HG03558 (cell line): ENCODE measurements around the gene HIPK3.
"Not testable (repeated sequence)": the region's sequence is repeated elsewhere in the genome, so short reads cannot be mapped to it uniquely, and the experiment has no call there.

ENCODE experiments used
- ATAC-seq: cut with Tn5 transposase; IDR thresholded peaks from one replicate; pipeline ENCODE4 v1.9.1; 2021; ENCODE audit warnings: moderate number of reproducible peaks; ENCODE audit not compliant: unreplicated experiment; ENCODE audit errors: extremely low read depth

Gene HIPK3

GRCh38 chr11:33294224-33294623, 37.0 kb downstream of the HIPK3 start:
- ATAC-seq = no peak

- ATAC-seq = no peak
These were observed 37.6 kb downstream of the HIPK3 start for GRCh38 chr11:33294797-33295196.

- ATAC-seq = no peak
These were observed 39.5 kb downstream of the HIPK3 start for GRCh38 chr11:33296695-33297094.

- no peak for ATAC-seq
These were observed 46.4 kb downstream of the HIPK3 start for GRCh38 chr11:33303541-33303940.

GRCh38 chr11:33306821-33307220, 49.6 kb downstream of the HIPK3 start:
- not testable (repeated sequence) for ATAC-seq

- ATAC-seq = no peak
These were observed 50.8 kb downstream of the HIPK3 start for GRCh38 chr11:33307984-33308383.

- ATAC-seq = no peak
These were observed 51.9 kb downstream of the HIPK3 start for GRCh38 chr11:33309118-33309517.

- no peak for ATAC-seq
These were observed 53.7 kb downstream of the HIPK3 start for GRCh38 chr11:33310720-33311500.

- ATAC-seq = no peak
These were observed 54.5 kb downstream of the HIPK3 start for GRCh38 chr11:33311680-33312079.

GRCh38 chr11:33315822-33316221, 58.6 kb downstream of the HIPK3 start:
- no peak for ATAC-seq

- no peak for ATAC-seq
These were observed 60.5 kb downstream of the HIPK3 start for GRCh38 chr11:33317662-33318061.

- ATAC-seq = no peak
These were observed 63.0 kb downstream of the HIPK3 start for GRCh38 chr11:33320016-33320813.

GRCh38 chr11:33320814-33321330, 63.7 kb downstream of the HIPK3 start:
- no peak for ATAC-seq

GRCh38 chr11:33321422-33321821, 64.2 kb downstream of the HIPK3 start:
- ATAC-seq = no peak

- no peak for ATAC-seq
These were observed 66.2 kb downstream of the HIPK3 start for GRCh38 chr11:33323421-33323820.

GRCh38 chr11:33324302-33324985, 67.3 kb downstream of the HIPK3 start:
- no peak for ATAC-seq

GRCh38 chr11:33325451-33325850, 68.3 kb downstream of the HIPK3 start:
- no peak for ATAC-seq

GRCh38 chr11:33329705-33330329, 72.6 kb downstream of the HIPK3 start:
- ATAC-seq = peak; percentile 46

GRCh38 chr11:33333816-33334215, 76.6 kb downstream of the HIPK3 start:
- ATAC-seq = no peak

- no peak for ATAC-seq
These were observed 77.4 kb downstream of the HIPK3 start for GRCh38 chr11:33334627-33335026.
